Measurements from ENCODE around the gene LPP.
A peak's percentile ranks its signal among the peaks of the same experiment; 100 is the strongest.
"Not testable (repeated sequence)": the region's sequence is repeated elsewhere in the genome, so short reads cannot be mapped to it uniquely, and the experiment has no call there.

LPP gene

GRCh38 chr3:188635258-188636042 is 481.5 kb downstream of the LPP start:
- Histone ChIP-seq H3K18ac (ENCODE audit: low read length) (no peak overlapping the region), H3K36me3 (ENCODE audit: control insufficient read depth, insufficient read depth, low read length) (no peaks in the 10 kb centered on the region), H3K27ac (ENCODE audit: low read depth, low read length) (no peak overlapping the region), H3K56ac (ENCODE audit: low read length) (no peak overlapping the region), H2BK5ac (ENCODE audit: low read length) (no peak overlapping the region), H2BK120ac (ENCODE audit: low read depth, low read length) (no peak overlapping the region), H4K8ac (ENCODE audit: low read depth, low read length) (no peak overlapping the region), H3K79me1 (ENCODE audit: low read length) (no peaks in the 10 kb centered on the region), H3K23ac (ENCODE audit: low read length) (no peak overlapping the region), H2AK5ac (ENCODE audit: low read length) (no peak overlapping the region), H3K4me2 (ENCODE audit: low read length) (no peak overlapping the region), H3K79me2 (ENCODE audit: control insufficient read depth, insufficient read depth, low read length) (no peaks in the 10 kb centered on the region), H3K9ac (ENCODE audit: low read length) (no peak overlapping the region), H3K27me3 (ENCODE audit: insufficient read depth, low read length, poor library complexity) (no peaks in the 10 kb centered on the region), H2BK15ac (replicated peaks; ENCODE audit: low read depth) (no peak overlapping the region), H3K4ac (ENCODE audit: low read depth, low read length) (no peak overlapping the region), H3K4me3 (ENCODE audit: low read length) (no peak overlapping the region), H4K5ac (ENCODE audit: low read length) (no peak overlapping the region), H3K4me1 (ENCODE audit: control insufficient read depth, low read depth, low read length) (no peaks in the 10 kb centered on the region)
- peak; percentile 10 for DNase-seq
- no CpG with 5 or more reads among the region's 10 CpGs for whole genome bisulfite sequencing (ENCODE audit: extremely low coverage, insufficient coverage, low lambda C conversion rate)

GRCh38 chr3:188636292-188636691 is 482.3 kb downstream of the LPP start:
- not testable (repeated sequence) for H2BK5ac ChIP-seq (ENCODE audit: low read length); H2BK15ac ChIP-seq (replicated peaks; ENCODE audit: low read depth); H3K79me2 ChIP-seq (ENCODE audit: control insufficient read depth, insufficient read depth, low read length); H3K4ac ChIP-seq (ENCODE audit: low read depth, low read length); H3K4me2 ChIP-seq (ENCODE audit: low read length); H3K27ac ChIP-seq (ENCODE audit: low read depth, low read length); H3K36me3 ChIP-seq (ENCODE audit: control insufficient read depth, insufficient read depth, low read length); H3K56ac ChIP-seq (ENCODE audit: low read length); H2AK5ac ChIP-seq (ENCODE audit: low read length); H3K27me3 ChIP-seq (ENCODE audit: insufficient read depth, low read length, poor library complexity); H2BK120ac ChIP-seq (ENCODE audit: low read depth, low read length); DNase-seq; H3K4me3 ChIP-seq (ENCODE audit: low read length); H4K8ac ChIP-seq (ENCODE audit: low read depth, low read length); H3K23ac ChIP-seq (ENCODE audit: low read length); H3K18ac ChIP-seq (ENCODE audit: low read length); H3K79me1 ChIP-seq (ENCODE audit: low read length); H3K9ac ChIP-seq (ENCODE audit: low read length); H3K4me1 ChIP-seq (ENCODE audit: control insufficient read depth, low read depth, low read length); H4K5ac ChIP-seq (ENCODE audit: low read length)
- WGBS (ENCODE audit: extremely low coverage, insufficient coverage, low lambda C conversion rate) = no CpG with 5 or more reads among the region's 13 CpGs

GRCh38 chr3:188641076-188641475 is 487.1 kb downstream of the LPP start:
- H2BK5ac ChIP-seq (ENCODE audit: low read length) = no peak overlapping the region
- H3K4me1 ChIP-seq (ENCODE audit: control insufficient read depth, low read depth, low read length) = no peaks in the 10 kb centered on the region
- no peak overlapping the region for H3K27ac ChIP-seq (ENCODE audit: low read depth, low read length)
- H3K79me1 ChIP-seq (ENCODE audit: low read length) = no peaks in the 10 kb centered on the region
- no peak overlapping the region for H3K4me3 ChIP-seq (ENCODE audit: low read length)
- no peaks in the 10 kb centered on the region for H3K27me3 ChIP-seq (ENCODE audit: insufficient read depth, low read length, poor library complexity)
- H3K23ac ChIP-seq (ENCODE audit: low read length) = no peak overlapping the region
- no peak overlapping the region for H2AK5ac ChIP-seq (ENCODE audit: low read length)
- no peak overlapping the region for H3K4me2 ChIP-seq (ENCODE audit: low read length)
- H3K79me2 ChIP-seq (ENCODE audit: control insufficient read depth, insufficient read depth, low read length) = no peaks in the 10 kb centered on the region
- WGBS (ENCODE audit: extremely low coverage, insufficient coverage, low lambda C conversion rate) = 100% methylated on average over 1 of the region's 3 CpGs
- H4K8ac ChIP-seq (ENCODE audit: low read depth, low read length) = no peak overlapping the region
- no peak overlapping the region for H2BK15ac ChIP-seq (replicated peaks; ENCODE audit: low read depth)
- H3K18ac ChIP-seq (ENCODE audit: low read length) = no peak overlapping the region
- H3K9ac ChIP-seq (ENCODE audit: low read length) = no peak overlapping the region
- no peak overlapping the region for H2BK120ac ChIP-seq (ENCODE audit: low read depth, low read length)
- H3K56ac ChIP-seq (ENCODE audit: low read length) = no peak overlapping the region
- DNase-seq = no peak
- no peaks in the 10 kb centered on the region for H3K36me3 ChIP-seq (ENCODE audit: control insufficient read depth, insufficient read depth, low read length)
- H4K5ac ChIP-seq (ENCODE audit: low read length) = no peak overlapping the region
- H3K4ac ChIP-seq (ENCODE audit: low read depth, low read length) = no peak overlapping the region

GRCh38 chr3:188643736-188644135 is 489.8 kb downstream of the LPP start:
- Histone ChIP-seq H2BK120ac (ENCODE audit: low read depth, low read length) (no peak overlapping the region), H3K4me3 (ENCODE audit: low read length) (no peak overlapping the region), H3K4me1 (ENCODE audit: control insufficient read depth, low read depth, low read length) (no peaks in the 10 kb centered on the region), H2BK15ac (replicated peaks; ENCODE audit: low read depth) (no peak overlapping the region), H4K5ac (ENCODE audit: low read length) (no peak overlapping the region), H4K8ac (ENCODE audit: low read depth, low read length) (no peak overlapping the region), H2BK5ac (ENCODE audit: low read length) (no peak overlapping the region), H3K4ac (ENCODE audit: low read depth, low read length) (no peak overlapping the region), H3K56ac (ENCODE audit: low read length) (no peak overlapping the region), H3K23ac (ENCODE audit: low read length) (no peak overlapping the region), H2AK5ac (ENCODE audit: low read length) (no peak overlapping the region), H3K4me2 (ENCODE audit: low read length) (no peak overlapping the region), H3K18ac (ENCODE audit: low read length) (no peak overlapping the region), H3K9ac (ENCODE audit: low read length) (no peak overlapping the region), H3K36me3 (ENCODE audit: control insufficient read depth, insufficient read depth, low read length) (no peaks in the 10 kb centered on the region), H3K79me1 (ENCODE audit: low read length) (no peaks in the 10 kb centered on the region), H3K79me2 (ENCODE audit: control insufficient read depth, insufficient read depth, low read length) (no peaks in the 10 kb centered on the region), H3K27ac (ENCODE audit: low read depth, low read length) (no peak overlapping the region), H3K27me3 (ENCODE audit: insufficient read depth, low read length, poor library complexity) (no peaks in the 10 kb centered on the region)
- WGBS (ENCODE audit: extremely low coverage, insufficient coverage, low lambda C conversion rate) = no CpG with 5 or more reads among the region's 3 CpGs
- DNase-seq = no peak

GRCh38 chr3:188646592-188646991 is 492.6 kb downstream of the LPP start:
- Histone ChIP-seq H3K79me2 (ENCODE audit: control insufficient read depth, insufficient read depth, low read length) (no peaks in the 10 kb centered on the region), H4K5ac (ENCODE audit: low read length) (no peak overlapping the region), H3K36me3 (ENCODE audit: control insufficient read depth, insufficient read depth, low read length) (no peaks in the 10 kb centered on the region), H3K27me3 (ENCODE audit: insufficient read depth, low read length, poor library complexity) (no peaks in the 10 kb centered on the region), H4K8ac (ENCODE audit: low read depth, low read length) (no peak overlapping the region), H2AK5ac (ENCODE audit: low read length) (no peak overlapping the region), H3K27ac (ENCODE audit: low read depth, low read length) (no peak overlapping the region), H3K56ac (ENCODE audit: low read length) (no peak overlapping the region), H3K23ac (ENCODE audit: low read length) (no peak overlapping the region), H3K4me3 (ENCODE audit: low read length) (no peak overlapping the region), H3K4ac (ENCODE audit: low read depth, low read length) (no peak overlapping the region), H2BK120ac (ENCODE audit: low read depth, low read length) (no peak overlapping the region), H3K4me1 (ENCODE audit: control insufficient read depth, low read depth, low read length) (no peaks in the 10 kb centered on the region), H2BK5ac (ENCODE audit: low read length) (no peak overlapping the region), H3K18ac (ENCODE audit: low read length) (no peak overlapping the region), H3K9ac (ENCODE audit: low read length) (no peak overlapping the region), H2BK15ac (replicated peaks; ENCODE audit: low read depth) (no peak overlapping the region), H3K79me1 (ENCODE audit: low read length) (no peaks in the 10 kb centered on the region), H3K4me2 (ENCODE audit: low read length) (no peak overlapping the region)
- DNase-seq = no peak
- no CpG with 5 or more reads among the region's 1 CpG for WGBS (ENCODE audit: extremely low coverage, insufficient coverage, low lambda C conversion rate)

- H2AK5ac ChIP-seq (ENCODE audit: low read length) = no peak overlapping the region
- no peak overlapping the region for H4K5ac ChIP-seq (ENCODE audit: low read length)
- WGBS (ENCODE audit: extremely low coverage, insufficient coverage, low lambda C conversion rate) = no CpG with 5 or more reads among the region's 6 CpGs
- no peaks in the 10 kb centered on the region for H3K79me1 ChIP-seq (ENCODE audit: low read length)
- H3K23ac ChIP-seq (ENCODE audit: low read length) = no peak overlapping the region
- no peak overlapping the region for H3K4ac ChIP-seq (ENCODE audit: low read depth, low read length)
- H3K4me2 ChIP-seq (ENCODE audit: low read length) = no peak overlapping the region
- no peak overlapping the region for H3K56ac ChIP-seq (ENCODE audit: low read length)
- H3K36me3 ChIP-seq (ENCODE audit: control insufficient read depth, insufficient read depth, low read length) = no peaks in the 10 kb centered on the region
- H3K4me3 ChIP-seq (ENCODE audit: low read length) = no peak overlapping the region
- H3K4me1 ChIP-seq (ENCODE audit: control insufficient read depth, low read depth, low read length) = no peaks in the 10 kb centered on the region
- H3K18ac ChIP-seq (ENCODE audit: low read length) = no peak overlapping the region
- no peak overlapping the region for H2BK120ac ChIP-seq (ENCODE audit: low read depth, low read length)
- no peaks in the 10 kb centered on the region for H3K27me3 ChIP-seq (ENCODE audit: insufficient read depth, low read length, poor library complexity)
- no peak overlapping the region for H3K27ac ChIP-seq (ENCODE audit: low read depth, low read length)
- H2BK15ac ChIP-seq (replicated peaks; ENCODE audit: low read depth) = no peak overlapping the region
- H3K9ac ChIP-seq (ENCODE audit: low read length) = no peak overlapping the region
- H4K8ac ChIP-seq (ENCODE audit: low read depth, low read length) = no peak overlapping the region
- H3K79me2 ChIP-seq (ENCODE audit: control insufficient read depth, insufficient read depth, low read length) = no peaks in the 10 kb centered on the region
- no peak for DNase-seq
- H2BK5ac ChIP-seq (ENCODE audit: low read length) = no peak overlapping the region
Observed at GRCh38 chr3:188647237-188647636, 493.3 kb downstream of the LPP start.
